ENCODE results near the gene DGCR8.

GRCh38 chr22:20062766-20063083, 17.3 kb upstream of the DGCR8 start:
- no peak for TF ChIP-seq ZFP36 (IDR thresholded peaks at IDR 0.05; ENCODE audit: borderline replicate concordance, partially characterized antibody)
- TF ChIP-seq CTCF (IDR thresholded peaks at IDR 0.05) = no peak
- TF ChIP-seq RFX5 (IDR thresholded peaks at IDR 0.05) = no peak
- no peak for TF ChIP-seq JUN (IDR thresholded peaks at IDR 0.05)
- TF ChIP-seq POLR2A (IDR thresholded peaks at IDR 0.05; ENCODE audit: low read length) = no peak

Data from A549 (cell line).